Measurements from ENCODE around the gene CACNA1A.

- TF ChIP-seq REST (tag by site-specific recombination; IDR thresholded peaks at IDR 0.05), result no peak
- no peak for TF ChIP-seq CTCF (tag by site-specific recombination; IDR thresholded peaks at IDR 0.05)
- TF ChIP-seq TCF7L2 (IDR thresholded peaks at IDR 0.05; ENCODE audit: borderline replicate concordance, low read depth, low read length), result no peak
These were observed 329.9 kb downstream of the CACNA1A start for GRCh38 chr19:13176345-13176744.

Measured in HEK293 (cell line).